ENCODE data around the gene ACTN1.

The ACTN1 gene

GRCh38 chr14:68943107-68943506, 36.0 kb downstream of the ACTN1 start:
- Histone ChIP-seq H3K27me3 (ENCODE audit: insufficient read depth, insufficient read length) (no peaks in the 10 kb centered on the region), H3K4me3 (ENCODE audit: insufficient read length, low read depth) (no peak overlapping the region), H3K36me3 (ENCODE audit: insufficient read depth, insufficient read length, low read length) (peaks cover 54% of the 10 kb centered on the region), H3K9ac (ENCODE audit: insufficient read length, low read depth) (no peak overlapping the region), H3K4me1 (ENCODE audit: insufficient read depth, insufficient read length) (peaks cover 29% of the 10 kb centered on the region), H3K9me3 (ENCODE audit: insufficient read depth, low read length) (no peaks in the 10 kb centered on the region)
- no peak for DNase-seq (ENCODE audit: low read depth, low spot score)
- TF ChIP-seq SUZ12 (IDR thresholded peaks at IDR 0.05; ENCODE audit: extremely low read depth, insufficient read depth, insufficient read length) = no peak
- TF ChIP-seq YY1 (IDR thresholded peaks at IDR 0.05; ENCODE audit: insufficient read depth, insufficient read length) = no peak
- TF ChIP-seq ZNF274 (IDR thresholded peaks at IDR 0.05; ENCODE audit: low read depth, low read length) = no peak

DNA sequence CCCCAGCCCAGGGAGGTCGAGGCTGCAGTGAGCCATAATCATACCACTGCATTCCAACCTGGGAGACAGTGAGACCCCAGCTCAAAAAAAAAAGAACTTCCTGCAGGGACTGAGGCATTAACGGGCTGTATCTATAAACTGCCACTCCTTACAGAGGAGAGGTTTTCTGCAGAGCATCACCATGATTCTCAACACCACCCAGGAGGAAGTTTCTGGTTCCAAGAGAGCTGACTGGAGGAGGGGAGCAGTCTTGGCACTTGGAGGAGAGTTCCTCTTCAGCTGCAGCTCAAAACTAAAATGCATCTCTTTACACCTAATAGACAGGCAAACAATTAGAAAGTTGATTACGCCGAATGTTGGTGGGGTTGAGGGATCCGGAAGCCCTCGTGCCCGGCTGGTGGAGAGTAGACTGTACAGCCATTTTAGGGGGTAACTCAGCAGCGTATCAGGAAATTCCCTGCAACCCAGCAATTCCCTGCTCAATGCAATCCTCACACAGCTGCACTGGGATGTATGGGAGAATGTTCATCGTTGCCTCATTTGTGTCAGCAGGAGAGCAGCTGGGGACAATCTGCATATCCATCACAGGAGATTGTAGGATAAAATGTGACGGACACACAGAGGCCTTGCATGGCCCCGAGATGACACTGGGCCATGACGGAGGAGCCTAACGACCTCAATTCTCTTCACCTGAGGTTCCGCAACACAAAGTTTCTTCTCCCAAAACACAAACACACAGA, 36.6 kb downstream of the ACTN1 start:
- H3K36me3 ChIP-seq (ENCODE audit: insufficient read depth, insufficient read length, low read length) = peaks cover 54% of the 10 kb centered on the region
- no peaks in the 10 kb centered on the region for H3K27me3 ChIP-seq (ENCODE audit: insufficient read depth, insufficient read length)
- H3K4me3 ChIP-seq (ENCODE audit: insufficient read length, low read depth) = no peak overlapping the region
- no peaks in the 10 kb centered on the region for H3K9me3 ChIP-seq (ENCODE audit: insufficient read depth, low read length)
- DNase-seq (ENCODE audit: low read depth, low spot score) = no peak
- H3K9ac ChIP-seq (ENCODE audit: insufficient read length, low read depth) = no peak overlapping the region
- TF ChIP-seq ZNF274 (IDR thresholded peaks at IDR 0.05; ENCODE audit: low read depth, low read length) (no peak), SUZ12 (IDR thresholded peaks at IDR 0.05; ENCODE audit: extremely low read depth, insufficient read depth, insufficient read length) (no peak), YY1 (IDR thresholded peaks at IDR 0.05; ENCODE audit: insufficient read depth, insufficient read length) (no peak)
- peaks cover 30% of the 10 kb centered on the region for H3K4me1 ChIP-seq (ENCODE audit: insufficient read depth, insufficient read length)

DNA sequence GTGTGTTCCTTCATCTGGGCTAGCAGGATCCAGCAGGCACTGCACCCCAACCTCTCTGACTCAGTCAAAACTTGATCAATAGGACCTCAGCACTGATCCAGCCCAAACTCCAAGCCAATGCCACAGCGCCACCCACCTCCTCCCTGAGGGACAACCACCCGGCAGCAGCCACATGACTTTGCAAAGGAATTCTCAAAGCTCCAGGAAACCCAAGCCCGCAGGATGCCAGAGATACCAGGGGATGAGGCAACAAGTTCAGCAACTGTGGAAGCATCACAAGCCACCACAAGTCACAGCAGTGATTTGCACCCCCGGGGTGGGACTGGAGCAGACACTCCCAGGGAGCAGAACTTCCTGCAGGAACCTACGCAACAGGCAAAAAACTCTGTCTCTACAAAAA, 37.3 kb downstream of the ACTN1 start:
- Histone ChIP-seq H3K4me3 (ENCODE audit: insufficient read length, low read depth) (no peak overlapping the region), H3K9me3 (ENCODE audit: insufficient read depth, low read length) (no peaks in the 10 kb centered on the region), H3K36me3 (ENCODE audit: insufficient read depth, insufficient read length, low read length) (peaks cover 54% of the 10 kb centered on the region), H3K4me1 (ENCODE audit: insufficient read depth, insufficient read length) (peaks cover 30% of the 10 kb centered on the region), H3K9ac (ENCODE audit: insufficient read length, low read depth) (no peak overlapping the region), H3K27me3 (ENCODE audit: insufficient read depth, insufficient read length) (no peaks in the 10 kb centered on the region)
- no peak for DNase-seq (ENCODE audit: low read depth, low spot score)
- no peak for TF ChIP-seq ZNF274 (IDR thresholded peaks at IDR 0.05; ENCODE audit: low read depth, low read length)

DNA sequence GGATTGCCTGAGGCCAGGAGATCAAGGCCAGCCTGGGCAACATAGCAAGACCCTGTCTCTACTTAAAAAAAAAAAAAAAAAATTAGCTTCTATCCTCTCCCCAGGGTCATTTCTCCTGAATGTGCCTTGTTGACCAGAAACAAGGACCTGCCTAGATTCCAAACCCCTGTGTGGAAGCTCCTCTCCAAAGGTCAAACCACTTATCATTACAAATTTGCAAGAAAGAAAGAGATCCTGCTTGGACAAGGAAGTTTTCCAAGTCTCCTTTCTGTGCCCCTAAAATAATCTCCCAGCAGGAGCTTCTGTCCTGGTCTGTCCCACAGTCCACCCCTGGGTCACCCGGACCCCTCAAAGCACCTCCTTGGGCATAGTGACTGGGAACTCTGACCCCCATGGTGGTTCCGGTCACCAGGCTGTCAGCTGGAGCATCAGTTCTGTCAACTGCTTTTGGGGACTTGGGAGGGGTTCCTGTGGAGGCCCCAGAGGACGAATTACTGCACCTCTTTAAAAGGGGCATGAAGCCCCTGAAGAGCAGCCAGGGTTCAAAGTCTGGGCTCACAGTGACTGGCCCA, 38.4 kb downstream of the ACTN1 start:
- Histone ChIP-seq H3K9ac (ENCODE audit: insufficient read length, low read depth) (no peak overlapping the region), H3K27me3 (ENCODE audit: insufficient read depth, insufficient read length) (no peaks in the 10 kb centered on the region), H3K4me3 (ENCODE audit: insufficient read length, low read depth) (no peak overlapping the region), H3K36me3 (ENCODE audit: insufficient read depth, insufficient read length, low read length) (peaks cover 56% of the 10 kb centered on the region), H3K9me3 (ENCODE audit: insufficient read depth, low read length) (no peaks in the 10 kb centered on the region), H3K4me1 (ENCODE audit: insufficient read depth, insufficient read length) (peaks cover 25% of the 10 kb centered on the region)
- DNase-seq (ENCODE audit: low read depth, low spot score) = no peak
- no peak for TF ChIP-seq YY1 (IDR thresholded peaks at IDR 0.05; ENCODE audit: insufficient read depth, insufficient read length)
- no peak for TF ChIP-seq SUZ12 (IDR thresholded peaks at IDR 0.05; ENCODE audit: extremely low read depth, insufficient read depth, insufficient read length)
- no peak for TF ChIP-seq ZNF274 (IDR thresholded peaks at IDR 0.05; ENCODE audit: low read depth, low read length)

DNA sequence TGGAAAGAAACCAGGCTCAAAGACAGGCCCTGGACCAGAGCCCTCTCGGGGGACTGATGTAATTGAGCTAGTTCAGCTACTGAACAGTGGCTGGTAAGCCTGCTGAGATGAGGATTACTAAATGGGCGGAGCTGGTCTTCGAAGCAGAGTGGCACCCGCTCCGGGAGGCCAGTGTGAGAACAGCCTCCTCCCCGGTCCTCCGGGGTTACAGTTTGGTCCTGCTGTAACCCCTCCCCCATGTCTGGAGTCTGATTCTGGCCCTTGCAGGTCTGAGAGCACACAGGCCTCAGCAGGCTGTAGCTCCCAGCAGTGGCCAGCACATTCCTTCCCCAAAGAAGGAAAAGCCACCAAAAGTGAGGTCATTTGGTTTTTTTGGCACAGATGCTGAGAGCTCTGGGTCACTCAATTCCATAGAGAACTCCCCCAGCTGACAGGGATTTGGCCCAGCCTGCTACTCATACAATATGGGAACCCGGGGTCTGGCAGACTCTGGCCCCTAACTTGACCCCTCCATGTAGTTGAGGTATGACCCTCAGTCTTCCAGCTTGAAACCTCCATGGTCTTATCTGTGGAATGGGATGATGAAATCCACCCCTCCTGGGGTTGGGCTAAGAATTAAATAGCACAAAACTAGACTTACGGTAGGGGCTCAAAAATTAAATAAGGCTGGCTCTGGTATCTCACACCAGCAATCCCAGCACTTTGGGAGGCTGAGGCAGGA, 39.0 kb downstream of the ACTN1 start:
- no peak for DNase-seq (ENCODE audit: low read depth, low spot score)
- Histone ChIP-seq H3K4me3 (ENCODE audit: insufficient read length, low read depth) (no peak overlapping the region), H3K9me3 (ENCODE audit: insufficient read depth, low read length) (no peaks in the 10 kb centered on the region), H3K9ac (ENCODE audit: insufficient read length, low read depth) (no peak overlapping the region), H3K4me1 (ENCODE audit: insufficient read depth, insufficient read length) (peaks cover 22% of the 10 kb centered on the region), H3K36me3 (ENCODE audit: insufficient read depth, insufficient read length, low read length) (peaks cover 51% of the 10 kb centered on the region), H3K27me3 (ENCODE audit: insufficient read depth, insufficient read length) (no peaks in the 10 kb centered on the region)
- TF ChIP-seq ZNF274 (IDR thresholded peaks at IDR 0.05; ENCODE audit: low read depth, low read length) = no peak
- TF ChIP-seq SUZ12 (IDR thresholded peaks at IDR 0.05; ENCODE audit: extremely low read depth, insufficient read depth, insufficient read length) = no peak
- TF ChIP-seq YY1 (IDR thresholded peaks at IDR 0.05; ENCODE audit: insufficient read depth, insufficient read length) = no peak

DNA sequence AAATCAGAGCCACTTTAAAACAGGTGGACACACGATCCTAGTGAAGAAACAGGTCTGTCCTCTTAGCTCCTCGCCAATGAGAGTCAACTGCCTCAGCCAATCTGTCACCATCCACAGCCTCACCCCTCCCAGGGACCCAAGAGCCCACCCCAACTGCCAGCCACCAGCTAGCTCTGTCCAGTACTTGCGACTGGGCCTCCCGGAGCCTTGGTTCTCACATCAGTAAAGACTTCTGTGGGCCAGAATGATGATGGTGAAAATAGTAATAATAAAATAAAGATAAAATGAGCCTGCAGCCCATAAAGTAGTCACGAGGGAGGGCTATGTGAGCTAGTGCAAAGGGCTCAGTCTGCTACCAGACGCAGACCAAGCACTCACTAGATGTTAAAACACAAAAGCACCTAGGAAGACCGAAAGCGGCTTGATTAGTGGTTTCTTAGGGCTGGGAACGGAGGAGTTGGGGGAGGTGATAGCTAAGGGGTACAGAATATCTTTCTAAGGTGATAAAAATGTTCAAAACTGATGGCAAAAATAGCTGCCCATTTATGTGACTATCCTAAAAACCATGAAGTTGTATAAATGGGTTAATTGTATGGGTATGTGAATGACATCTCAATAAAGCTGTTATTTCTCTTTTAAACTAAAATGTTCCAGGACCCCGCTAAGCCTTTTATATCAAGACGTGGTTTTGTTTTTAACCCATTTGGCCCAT, 39.8 kb downstream of the ACTN1 start:
- peaks cover 22% of the 10 kb centered on the region for H3K4me1 ChIP-seq (ENCODE audit: insufficient read depth, insufficient read length)

More for the DNA sequence above, 39.8 kb downstream of the ACTN1 start:
- H3K9me3 ChIP-seq (ENCODE audit: insufficient read depth, low read length) = no peaks in the 10 kb centered on the region
- no peak overlapping the region for H3K9ac ChIP-seq (ENCODE audit: insufficient read length, low read depth)
- H3K27me3 ChIP-seq (ENCODE audit: insufficient read depth, insufficient read length) = no peaks in the 10 kb centered on the region
- TF ChIP-seq YY1 (IDR thresholded peaks at IDR 0.05; ENCODE audit: insufficient read depth, insufficient read length) (no peak), SUZ12 (IDR thresholded peaks at IDR 0.05; ENCODE audit: extremely low read depth, insufficient read depth, insufficient read length) (no peak), ZNF274 (IDR thresholded peaks at IDR 0.05; ENCODE audit: low read depth, low read length) (no peak)
- DNase-seq (ENCODE audit: low read depth, low spot score) = no peak
- no peak overlapping the region for H3K4me3 ChIP-seq (ENCODE audit: insufficient read length, low read depth)
- H3K36me3 ChIP-seq (ENCODE audit: insufficient read depth, insufficient read length, low read length) = peaks cover 52% of the 10 kb centered on the region

All from NT2/D1 (cell line).